HepG2 (cell line): Measurements from ENCODE around the gene RTEL1. TPM values are rescaled to one million over a fixed set of nuclear protein-coding genes. Genes with fewer than 3 reads are reported as not detected.
A peak's percentile ranks its signal among the peaks of the same experiment; 100 is the strongest.

Experiments
- ETS1 ChIP-seq: sonication (generic); formaldehyde crosslinking; IDR thresholded peaks from 2 replicates; pipeline ENCODE4 v1.4.0; 2020; ENCODE audit warnings: missing genetic modification reagents
- GABPA ChIP-seq, 2 experiments: IDR thresholded peaks; 2 replicates each; pipeline ENCODE4 v1.6.1; 2011 to 2016; ENCODE audit warnings: low read depth in 2 of 2, low read length in 1 of 2, missing biosample characterization in 1 of 2, missing genetic modification characterization in 1 of 2
- HNRNPK ChIP-seq: fragments of 200-400 bp; formaldehyde crosslinking; IDR thresholded peaks from 2 replicates; pipeline ENCODE4 v1.6.1; 2018; ENCODE audit warnings: low read length, low read depth, moderate library complexity, mild to moderate bottlenecking; ENCODE audit not compliant: poor library complexity, severe bottlenecking
- HNRNPL ChIP-seq: fragments of 200-400 bp; formaldehyde crosslinking; IDR thresholded peaks from 2 replicates; pipeline ENCODE4 v1.6.1; 2017; ENCODE audit warnings: mild to moderate bottlenecking, low read depth, low read length
- KLF13 ChIP-seq: sonication (generic); formaldehyde crosslinking; IDR thresholded peaks from 2 replicates; pipeline ENCODE4 v1.4.0; 2020; ENCODE audit warnings: mild to moderate bottlenecking, missing genetic modification reagents
- LRRFIP1 ChIP-seq: sonication (generic); formaldehyde crosslinking; conservative IDR thresholded peaks from 2 replicates; pipeline ENCODE4 v1.4.0; 2020; ENCODE audit warnings: missing genetic modification reagents
- MLLT10 ChIP-seq: sonication (generic); formaldehyde crosslinking; IDR thresholded peaks from 2 replicates; pipeline ENCODE4 v1.4.0; 2020; ENCODE audit warnings: missing genetic modification reagents
- NR1H2 ChIP-seq: sonication (generic); formaldehyde crosslinking; IDR thresholded peaks from 2 replicates; pipeline ENCODE4 v1.8.1; 2022; ENCODE audit warnings: low read depth, missing genetic modification reagents, borderline replicate concordance
- PAX8 ChIP-seq: sonication (generic); formaldehyde crosslinking; IDR thresholded peaks from 2 replicates; pipeline ENCODE4 v1.8.0; 2022; ENCODE audit warnings: mild to moderate bottlenecking, missing genetic modification reagents, borderline replicate concordance
- PRDM10 ChIP-seq: sonication (generic); formaldehyde crosslinking; IDR thresholded peaks from 2 replicates; pipeline ENCODE4 v1.4.0; 2020; ENCODE audit warnings: low read depth, missing genetic modification reagents
- PRMT3 ChIP-seq: sonication (generic); formaldehyde crosslinking; IDR thresholded peaks from 2 replicates; pipeline ENCODE4 v1.8.1; 2022; ENCODE audit warnings: low read depth, mild to moderate bottlenecking, moderate library complexity, missing genetic modification reagents, borderline replicate concordance
- RARG ChIP-seq: sonication (generic); formaldehyde crosslinking; IDR thresholded peaks from 2 replicates; pipeline ENCODE4 v1.4.0; 2020; ENCODE audit warnings: low read depth, mild to moderate bottlenecking, missing genetic modification reagents
- SIN3A ChIP-seq: IDR thresholded peaks from 2 replicates; pipeline ENCODE4 v1.6.1; 2011; ENCODE audit warnings: low read depth, mild to moderate bottlenecking, control low read depth, low read length, borderline replicate concordance
- SMYD3 ChIP-seq: sonication (generic); formaldehyde crosslinking; IDR thresholded peaks from 2 replicates; pipeline ENCODE4 v1.8.1; 2023; ENCODE audit warnings: mild to moderate bottlenecking, missing genetic modification reagents
- ZBTB7B ChIP-seq: sonication (generic); formaldehyde crosslinking; IDR thresholded peaks from 2 replicates; pipeline ENCODE4 v1.4.0; 2020; ENCODE audit warnings: missing genetic modification reagents
- ZMAT5 ChIP-seq: sonication (generic); formaldehyde crosslinking; IDR thresholded peaks from 2 replicates; pipeline ENCODE4 v1.5.0; 2020; ENCODE audit warnings: mild to moderate bottlenecking, low read depth, missing genetic modification reagents, borderline replicate concordance
- ZNF207 ChIP-seq: fragments of 450-650 bp; IDR thresholded peaks from 2 replicates; pipeline ENCODE4 v1.6.1; 2016; ENCODE audit warnings: antibody characterized with exemption, borderline replicate concordance
- ZNF230 ChIP-seq: sonication (generic); formaldehyde crosslinking; IDR thresholded peaks from 2 replicates; pipeline ENCODE4 v1.4.0; 2020; ENCODE audit warnings: mild to moderate bottlenecking, missing genetic modification reagents
- ZNF367 ChIP-seq: sonication (generic); formaldehyde crosslinking; IDR thresholded peaks from 2 replicates; pipeline ENCODE4 v1.4.0; 2020; ENCODE audit warnings: missing genetic modification reagents, borderline replicate concordance
- ZNF850 ChIP-seq: sonication (generic); formaldehyde crosslinking; conservative IDR thresholded peaks from 2 replicates; pipeline ENCODE4 v1.9.0; 2021; ENCODE audit warnings: mild to moderate bottlenecking, missing genetic modification reagents
- polyA plus RNA-seq, 8 experiments: library from polyadenylated mRNA; depleted of rRNA in 3 of 8; stranded (reverse) in 7 of 8; unstranded in 1 of 8; fragments of >200 nt; fragmentation: Illumina TruSeq in 4 of 8; extraction: Trizol in 4 of 8; gene quantifications; 2 replicates each; pipeline versions ENCODE4 v1.2.1 to v1.2.3, GENCODE V29; 2011 to 2016; ENCODE audit warnings: low read depth in 4 of 8, missing spikeins in 1 of 8, mixed read lengths in 1 of 8; ENCODE audit not compliant: insufficient read depth in 1 of 8
- total RNA-seq, 5 experiments: library from RNA; depleted of rRNA; stranded (reverse); fragments of >200 nt; fragmentation: Illumina TruSeq; extraction: Trizol; gene quantifications; 2 replicates each; pipeline ENCODE4 v1.2.3, GENCODE V29; 2016; ENCODE audit warnings: low read depth in 1 of 5
- TF ChIP-seq, protein P1 (sequence below): sonication (generic); formaldehyde crosslinking; IDR thresholded peaks from 2 replicates; pipeline ENCODE4 v1.5.0; 2020; ENCODE audit warnings: missing genetic modification reagents

The RTEL1 gene
- total and polyA plus RNA-seq, 2 of the 13 experiments (the other 11 are each of a cell fraction or from before 2014, with no cell fraction given), result 21.8 to 36.4 TPM

DNA sequence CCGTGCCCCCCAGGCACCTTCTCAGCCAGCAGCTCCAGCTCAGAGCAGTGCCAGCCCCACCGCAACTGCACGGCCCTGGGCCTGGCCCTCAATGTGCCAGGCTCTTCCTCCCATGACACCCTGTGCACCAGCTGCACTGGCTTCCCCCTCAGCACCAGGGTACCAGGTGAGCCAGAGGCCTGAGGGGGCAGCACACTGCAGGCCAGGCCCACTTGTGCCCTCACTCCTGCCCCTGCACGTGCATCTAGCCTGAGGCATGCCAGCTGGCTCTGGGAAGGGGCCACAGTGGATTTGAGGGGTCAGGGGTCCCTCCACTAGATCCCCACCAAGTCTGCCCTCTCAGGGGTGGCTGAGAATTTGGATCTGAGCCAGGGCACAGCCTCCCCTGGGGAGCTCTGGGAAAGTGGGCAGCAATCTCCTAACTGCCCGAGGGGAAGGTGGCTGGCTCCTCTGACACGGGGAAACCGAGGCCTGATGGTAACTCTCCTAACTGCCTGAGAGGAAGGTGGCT lies 39.3 kb downstream of the RTEL1 start (continued):
- TF ChIP-seq LRRFIP1 (CRISPR knock-in tag) (no peak), SMYD3 (CRISPR knock-in tag) (no peak), ZNF850 (CRISPR knock-in tag) (0 out of 2 replicates have a peak, but pooled peaks have one; percentile 63), KLF13 (CRISPR knock-in tag) (no peak), ZNF367 (CRISPR knock-in tag) (no peak), ETS1 (CRISPR knock-in tag) (no peak), ZBTB7B (0 out of 2 replicates have a peak, but pooled peaks have one; percentile 12), ZMAT5 (no peak), HNRNPK (no peak), ZNF207 (no peak), HNRNPL (peak; percentile 94), GABPA (IDR thresholded peaks at IDR 0.05; ENCODE audit: low read depth, low read length) (no peak), GABPA (CRISPR knock-in tag; IDR thresholded peaks at IDR 0.05; ENCODE audit: low read depth) (no peak), PRDM10 (CRISPR knock-in tag) (no peak), NR1H2 (CRISPR knock-in tag) (no peak), RARG (CRISPR knock-in tag) (no peak), PAX8 (CRISPR knock-in tag) (no peak; the same call in 1 of the 2 replicates), MLLT10 (CRISPR knock-in tag) (no peak), SIN3A (0 out of 2 replicates have a peak, but pooled peaks have one; percentile 6), ZNF230 (CRISPR knock-in tag) (no peak), PRMT3 (CRISPR knock-in tag) (no peak)
- TF ChIP-seq, protein P1, sequence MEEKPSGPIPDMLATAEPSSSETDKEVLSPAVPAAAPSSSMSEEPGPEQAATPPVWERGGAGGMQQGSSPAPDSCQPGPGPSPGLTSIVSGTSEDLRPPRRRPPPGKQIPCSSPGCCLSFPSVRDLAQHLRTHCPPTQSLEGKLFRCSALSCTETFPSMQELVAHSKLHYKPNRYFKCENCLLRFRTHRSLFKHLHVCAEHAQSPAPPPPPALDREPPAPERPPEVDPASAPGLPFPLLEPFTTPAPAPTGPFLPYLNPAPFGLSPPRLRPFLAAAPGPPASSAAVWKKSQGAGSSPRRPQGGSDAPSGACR (CRISPR knock-in tag), result peak; percentile 19; the same call in 1 of the 2 replicates
